T follicular helper cell (primary cell): Measurements from ENCODE around the gene SF3B2.
"Not testable (repeated sequence)": the region's sequence is repeated elsewhere in the genome, so short reads cannot be mapped to it uniquely, and the experiment has no call there.

Experiments
- DNase-seq: peaks from one replicate; pipeline ENCODE4 v3.0.0-alpha.2; 2020; ENCODE audit warnings: low read depth

SF3B2 gene

GRCh38 chr11:66106786-66107599 lies 54.8 kb downstream of the SF3B2 start:
- DNase-seq = no peak

GRCh38 chr11:66107600-66108510 lies 55.7 kb downstream of the SF3B2 start:
- DNase-seq = no peak

- no peak for DNase-seq
Measured at GRCh38 chr11:66109294-66109693, 57.1 kb downstream of the SF3B2 start.

GRCh38 chr11:66111158-66111557 lies 59.0 kb downstream of the SF3B2 start:
- DNase-seq = no peak

GRCh38 chr11:66112041-66112491 lies 59.9 kb downstream of the SF3B2 start:
- no peak for DNase-seq

- no peak for DNase-seq
Measured at GRCh38 chr11:66112601-66113499, 60.7 kb downstream of the SF3B2 start.

- not testable (repeated sequence) for DNase-seq
Measured at GRCh38 chr11:66114957-66115356, 62.8 kb downstream of the SF3B2 start.

GRCh38 chr11:66115638-66116301 lies 63.6 kb downstream of the SF3B2 start:
- DNase-seq = no peak

- DNase-seq = no peak
Measured at GRCh38 chr11:66116576-66117361, 64.6 kb downstream of the SF3B2 start.

GRCh38 chr11:66118847-66119246 lies 66.7 kb downstream of the SF3B2 start:
- no peak for DNase-seq
